Dermis microvascular lymphatic vessel endothelial cell (primary cell): Measurements from ENCODE around the gene PIGZ. TPM values are rescaled to one million over a fixed set of nuclear protein-coding genes. Genes with fewer than 3 reads are reported as not detected.

ENCODE experiments used
- DNase-seq, 2 donors: peaks; one replicate each; pipeline versions ENCODE4 v3.0.0 to v3.0.0-alpha.2; 2010; ENCODE audit warnings: low read depth in 2 of 2
- total RNA-seq: library from RNA; depleted of rRNA; stranded (reverse); fragments of >200 nt; gene quantifications from 2 replicates; pipeline ENCODE4 v1.2.1, GENCODE V29; 2014

PIGZ gene
- total RNA-seq, 1 donor from 2014 or later, result 2.6 TPM

DNA sequence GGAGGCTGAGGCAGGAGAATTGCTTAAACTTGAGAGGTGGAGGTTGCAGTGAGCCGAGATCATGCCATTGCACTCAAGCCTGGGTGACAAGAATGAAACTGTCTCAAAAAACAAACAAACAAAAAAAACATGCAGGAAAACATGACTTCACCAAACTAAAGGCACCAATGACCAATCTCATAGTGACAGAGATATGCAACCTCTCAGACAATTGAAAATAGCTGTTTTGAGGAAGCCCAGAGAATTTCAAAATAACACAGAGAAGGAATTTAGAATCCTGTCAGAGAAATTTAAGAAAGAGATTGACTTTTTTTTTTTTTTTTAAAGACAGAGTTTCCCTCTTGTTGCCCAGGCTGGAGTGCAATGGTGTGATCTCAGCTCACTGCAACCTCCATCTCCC, 52.4 kb downstream of the PIGZ start:
- DNase-seq, result no peak

DNA sequence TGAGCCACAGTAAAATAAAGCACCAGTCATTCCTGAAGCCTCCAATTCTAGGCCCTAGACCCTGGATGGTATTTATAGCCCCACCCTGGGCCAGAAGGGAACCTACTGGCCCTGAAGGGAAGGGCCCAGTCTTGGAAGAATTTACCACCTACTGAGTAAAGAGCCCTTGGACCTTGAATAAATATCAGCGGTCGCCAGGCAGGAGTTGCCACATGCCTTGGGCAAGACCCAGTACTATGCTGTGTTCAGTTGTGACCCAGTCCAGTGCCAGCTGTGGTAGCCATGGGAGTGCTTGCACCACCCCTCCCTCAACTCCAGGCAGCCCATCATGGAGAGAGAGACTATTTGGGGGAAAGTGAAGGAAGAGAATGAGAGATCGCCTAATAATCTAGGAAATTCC, 53.3 kb downstream of the PIGZ start:
- DNase-seq, result no peak

DNA sequence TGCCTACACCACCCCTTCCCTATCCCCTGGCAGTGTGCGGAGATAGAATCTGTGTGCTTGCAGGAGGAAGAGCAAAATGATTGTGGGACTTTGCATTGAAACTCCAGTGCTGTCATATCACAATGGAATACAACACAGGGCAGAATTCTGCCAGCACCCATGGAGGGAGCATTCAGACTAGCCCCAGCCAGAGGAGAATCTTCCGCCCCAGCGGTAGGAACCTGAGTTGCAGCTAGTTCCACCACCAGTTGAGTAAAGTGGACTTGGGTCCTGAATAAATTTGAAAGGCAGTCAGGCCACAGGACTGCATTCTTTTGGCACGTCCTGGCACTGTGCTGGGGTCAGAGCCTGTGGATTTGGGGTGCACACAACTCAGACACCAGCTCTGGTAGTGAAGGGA, 53.8 kb downstream of the PIGZ start:
- DNase-seq, result no peak

DNA sequence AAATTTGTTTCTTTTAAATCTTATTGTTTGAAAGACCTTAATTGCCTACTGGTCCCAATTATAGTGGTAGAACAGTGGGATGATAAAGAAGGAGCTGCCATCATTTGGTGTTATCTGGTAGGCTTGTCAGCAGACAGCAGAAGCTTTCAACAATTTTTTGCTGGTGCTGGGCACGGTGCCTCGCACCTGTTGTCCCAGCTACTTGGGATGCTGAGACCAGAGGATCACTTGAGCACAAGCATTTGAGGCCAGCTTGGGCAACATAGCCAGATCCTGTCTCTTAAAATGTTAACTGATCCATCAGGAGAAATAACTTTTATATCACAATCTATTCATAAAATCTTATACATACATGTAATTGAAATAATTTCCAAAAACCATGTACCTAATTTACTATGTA, 64.9 kb downstream of the PIGZ start:
- no peak for DNase-seq

DNA sequence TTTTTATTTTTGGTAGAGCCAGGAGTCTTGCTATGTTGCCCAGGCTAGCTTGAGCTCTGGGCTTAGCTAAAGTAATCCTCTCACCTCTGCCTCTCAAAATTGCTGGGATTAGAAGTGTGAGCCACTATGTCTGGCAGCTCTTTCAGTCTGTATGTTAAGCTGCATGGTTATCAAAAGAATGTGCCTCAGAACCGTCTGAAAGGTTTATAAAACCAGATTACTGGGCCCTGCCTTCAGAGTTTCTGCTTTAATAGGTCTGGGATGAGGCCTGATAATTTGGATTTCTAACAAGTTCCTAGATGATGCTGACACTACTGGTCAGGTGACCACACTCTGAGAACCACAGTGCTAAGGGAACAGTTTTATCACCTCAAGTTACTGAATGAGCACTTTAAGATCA, 66.3 kb downstream of the PIGZ start:
- DNase-seq, result no peak

DNA sequence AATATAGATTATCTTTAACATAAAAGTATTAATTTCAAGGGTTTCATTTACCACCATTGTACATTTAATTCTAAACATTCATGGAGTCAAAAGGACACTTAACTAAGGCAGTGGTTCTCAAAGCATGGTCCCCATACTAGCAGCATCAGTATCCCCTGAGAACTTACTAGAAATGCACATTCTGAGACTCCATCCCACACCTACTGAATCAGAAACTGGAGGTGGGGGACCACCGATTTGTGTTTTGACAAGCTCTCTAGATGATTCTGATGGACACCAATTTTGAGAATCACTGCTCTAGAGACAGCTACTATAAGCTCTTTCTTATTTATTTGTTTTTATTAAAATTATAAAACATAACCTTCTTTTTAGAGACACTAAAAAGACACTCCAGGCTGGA, 66.9 kb downstream of the PIGZ start:
- DNase-seq, result no peak

Other genes starting within 250 kb of the PIGZ start
- 50.3 and 118 TPM in 2 replicates for gene PAK2, start 229.0 kb downstream of the PIGZ start, total RNA-seq
- 31.2 and 36.2 TPM in 2 replicates for gene SENP5, start 100.9 kb downstream of the PIGZ start, total RNA-seq
- 49.3 and 50.3 TPM in 2 replicates for gene NCBP2, start 26.3 kb downstream of the PIGZ start, total RNA-seq
- gene MELTF, start 61.0 kb upstream of the PIGZ start, total RNA-seq, result 0.63 and 1.9 TPM in 2 replicates